NB4 (cell line): ENCODE data around the gene TYRO3.
"Not testable (repeated sequence)": the region's sequence is repeated elsewhere in the genome, so short reads cannot be mapped to it uniquely, and the experiment has no call there.

ENCODE experiments used
- DNase-seq: peaks from one replicate; pipeline ENCODE4 v3.0.0; 2010; ENCODE audit warnings: low read depth
- H3K4me3 ChIP-seq: one replicate; pipeline ENCODE4 v1.5.1; 2011; ENCODE audit warnings: mild to moderate bottlenecking, low read depth, low read length, moderate library complexity
- CTCF ChIP-seq: IDR thresholded peaks from one replicate; pipeline ENCODE4 v1.5.1; 2012; ENCODE audit warnings: low read depth, low read length
- MAX ChIP-seq: IDR thresholded peaks from 2 replicates; pipeline ENCODE4 v1.6.1; 2011; ENCODE audit warnings: low read depth, low read length
- MYC ChIP-seq: IDR thresholded peaks from 2 replicates; pipeline ENCODE4 v1.6.1; 2011; ENCODE audit warnings: low read depth, low read length
- POLR2A ChIP-seq: IDR thresholded peaks from 2 replicates; pipeline ENCODE4 v1.6.1; 2011; ENCODE audit warnings: mild to moderate bottlenecking; ENCODE audit not compliant: insufficient read length; ENCODE audit errors: extremely low read depth

TYRO3 gene

GRCh38 chr15:41584636-41585126 is 25.7 kb downstream of the TYRO3 start:
- no peak overlapping the region for H3K4me3 ChIP-seq
- TF ChIP-seq CTCF, result no peak
- TF ChIP-seq MYC, result no peak
- no peak for TF ChIP-seq POLR2A
- no peak for TF ChIP-seq MAX
- no peak for DNase-seq

- no peak overlapping the region for H3K4me3 ChIP-seq
- DNase-seq, result peak; percentile 27
- no peak for TF ChIP-seq POLR2A
- TF ChIP-seq MYC, result no peak
- no peak for TF ChIP-seq MAX
- TF ChIP-seq CTCF, result no peak
Observed at GRCh38 chr15:41585127-41586047, 26.4 kb downstream of the TYRO3 start.

- not testable (repeated sequence) for DNase-seq, H3K4me3 ChIP-seq
Observed at GRCh38 chr15:41586531-41587282, 27.7 kb downstream of the TYRO3 start.

GRCh38 chr15:41589018-41589417 is 30.0 kb downstream of the TYRO3 start:
- DNase-seq, H3K4me3 ChIP-seq: not testable (repeated sequence)

GRCh38 chr15:41589571-41589970 is 30.6 kb downstream of the TYRO3 start:
- H3K4me3 ChIP-seq, DNase-seq: not testable (repeated sequence)

GRCh38 chr15:41591217-41591616 is 32.2 kb downstream of the TYRO3 start:
- not testable (repeated sequence) for DNase-seq

GRCh38 chr15:41592718-41593117 is 33.7 kb downstream of the TYRO3 start:
- H3K4me3 ChIP-seq, DNase-seq: not testable (repeated sequence)

More at GRCh38 chr15:41591217-41591616, 32.2 kb downstream of the TYRO3 start:
- not testable (repeated sequence) for H3K4me3 ChIP-seq

- no peak overlapping the region for H3K4me3 ChIP-seq
- TF ChIP-seq CTCF, result no peak
- no peak for TF ChIP-seq MYC
- TF ChIP-seq MAX, result no peak
- no peak for TF ChIP-seq POLR2A
Observed at GRCh38 chr15:41594801-41595746, 36.1 kb downstream of the TYRO3 start.

More at GRCh38 chr15:41594801-41595746, 36.1 kb downstream of the TYRO3 start:
- no peak for DNase-seq
